NCI-H1436 treated with DMSO at 0.1 percent for 48 hours (cell line): ENCODE data around the gene NF1.
"Not testable (repeated sequence)": the region's sequence is repeated elsewhere in the genome, so short reads cannot be mapped to it uniquely, and the experiment has no call there.

Source experiments
- DNase-seq: peaks from one replicate; lab custom pipeline; 2025; lab: John Stamatoyannopoulos, UW

Gene NF1

DNA sequence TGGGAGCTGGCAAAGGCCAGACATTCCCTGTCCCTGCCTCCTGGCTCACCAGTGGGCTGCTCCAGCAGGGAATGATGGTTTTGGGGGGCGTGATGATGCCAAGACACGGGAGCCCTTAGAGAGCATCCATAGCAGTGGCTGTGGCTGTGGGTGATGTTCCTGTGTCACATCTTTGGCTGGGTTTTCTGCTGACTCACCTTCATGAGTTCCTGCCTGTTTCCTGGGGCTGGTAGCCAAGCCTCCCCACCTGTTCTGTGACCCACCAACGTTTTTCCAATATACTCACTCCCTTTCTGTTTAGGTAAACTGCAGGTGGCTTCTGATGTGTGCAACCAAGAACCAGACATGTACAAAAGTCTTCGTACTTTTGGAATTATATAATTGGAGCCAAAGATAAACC is 16.5 kb upstream of the NF1 start:
- DNase-seq: no peak

DNA sequence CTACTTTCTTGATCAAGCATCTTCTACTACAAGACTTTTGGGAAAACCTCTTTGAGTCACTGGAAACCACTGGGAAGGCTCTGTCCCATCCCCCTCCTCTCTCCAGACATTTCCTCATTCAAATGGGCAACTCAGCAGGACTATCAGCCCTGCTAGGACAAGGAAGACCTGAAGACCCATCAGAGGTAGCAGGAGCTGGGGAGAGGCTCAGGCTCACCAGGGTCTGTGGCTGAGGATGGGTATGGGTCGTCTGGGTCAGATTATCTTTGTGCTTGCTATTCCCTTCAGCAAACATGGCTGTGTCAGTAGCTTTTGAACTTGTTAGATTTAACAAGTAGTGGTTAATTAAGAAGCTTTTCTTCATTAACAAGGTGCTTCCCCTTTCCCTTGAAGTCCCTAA is 15.0 kb upstream of the NF1 start:
- no peak for DNase-seq

DNA sequence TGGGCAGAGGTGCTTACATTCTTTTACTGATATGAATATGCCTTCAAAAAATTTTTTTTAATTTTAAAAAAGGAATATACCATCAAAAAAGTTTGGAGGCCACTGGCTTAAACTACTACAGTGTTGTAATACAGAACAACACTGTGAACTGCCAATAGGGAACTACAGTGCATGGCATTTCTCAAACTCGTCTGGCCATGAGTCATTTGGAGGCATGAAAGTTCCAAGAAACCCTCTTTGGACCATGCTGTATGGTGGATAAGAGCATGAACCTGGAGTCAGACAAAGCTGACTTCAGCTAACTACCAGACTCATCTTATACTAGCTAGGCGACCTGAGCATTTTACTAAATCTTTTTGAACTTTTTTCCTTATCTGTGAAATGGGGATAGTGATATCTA is 9.2 kb upstream of the NF1 start:
- DNase-seq: no peak

DNA sequence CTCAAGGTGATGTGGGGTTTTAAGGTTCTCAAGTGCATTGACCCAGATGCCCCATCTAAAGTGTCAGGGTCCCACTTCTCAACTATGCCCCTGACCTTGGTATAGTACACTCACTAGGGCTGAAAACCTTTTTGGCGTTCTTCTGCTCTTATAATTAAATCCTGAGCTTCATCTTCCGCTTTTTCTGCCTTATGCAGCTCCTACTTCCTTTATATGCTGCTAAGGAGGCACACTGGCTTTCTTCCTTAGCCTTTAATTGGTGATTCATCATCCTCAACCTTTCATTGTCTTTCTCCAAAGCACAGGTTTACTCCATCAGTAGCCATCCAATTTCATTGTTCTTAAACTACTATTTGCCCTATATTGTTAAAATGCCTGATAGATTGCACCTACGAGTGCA is 5.3 kb upstream of the NF1 start:
- DNase-seq: no peak

DNA sequence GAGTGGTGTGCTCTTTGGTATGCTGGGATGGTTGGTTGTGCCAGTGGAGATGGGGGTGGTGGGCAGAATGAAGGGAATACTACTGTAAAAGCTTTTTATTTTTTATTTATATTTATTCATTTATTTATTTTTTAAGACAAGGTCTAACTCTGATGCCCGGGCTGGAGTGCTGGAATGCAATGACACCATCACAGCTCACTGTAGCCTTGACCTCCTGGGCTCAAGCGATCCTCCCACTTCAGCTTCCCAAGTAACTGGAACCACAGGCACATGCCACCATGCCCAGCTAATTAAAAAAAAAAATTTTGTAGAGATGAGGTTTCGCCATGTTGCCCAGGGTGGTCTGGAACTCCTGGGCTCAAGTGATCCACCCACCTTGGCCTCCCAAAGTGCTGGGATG is 4.1 kb upstream of the NF1 start:
- not testable (repeated sequence) for DNase-seq

DNA sequence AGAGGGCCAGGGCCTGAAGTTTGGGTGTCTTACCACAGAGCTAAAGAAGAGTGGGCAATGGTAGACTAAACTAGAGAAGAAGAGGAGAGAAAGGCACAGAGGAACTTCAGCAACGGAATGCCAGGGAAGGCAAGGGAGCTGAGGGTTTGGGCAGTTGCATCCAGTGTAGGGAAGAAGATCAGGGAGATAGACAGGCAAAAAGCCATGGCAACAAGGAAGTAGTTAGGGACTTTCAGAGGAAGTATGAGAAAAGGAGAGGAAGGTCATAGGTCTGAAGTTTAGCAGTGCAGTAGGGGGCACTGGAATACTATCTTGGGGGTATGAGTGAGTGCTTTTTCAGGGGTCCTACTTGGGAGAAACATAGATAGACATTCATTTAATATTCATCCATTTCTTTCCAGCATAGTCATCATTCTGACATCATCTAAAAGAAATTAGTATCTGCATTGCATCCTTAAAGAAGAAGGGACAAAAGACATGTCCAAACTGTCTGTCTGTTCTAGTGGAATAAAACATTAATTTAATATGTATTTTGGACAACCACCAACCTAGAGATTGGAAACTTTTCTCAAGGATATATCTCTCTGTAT is 2.2 kb upstream of the NF1 start:
- DNase-seq: no peak

DNA sequence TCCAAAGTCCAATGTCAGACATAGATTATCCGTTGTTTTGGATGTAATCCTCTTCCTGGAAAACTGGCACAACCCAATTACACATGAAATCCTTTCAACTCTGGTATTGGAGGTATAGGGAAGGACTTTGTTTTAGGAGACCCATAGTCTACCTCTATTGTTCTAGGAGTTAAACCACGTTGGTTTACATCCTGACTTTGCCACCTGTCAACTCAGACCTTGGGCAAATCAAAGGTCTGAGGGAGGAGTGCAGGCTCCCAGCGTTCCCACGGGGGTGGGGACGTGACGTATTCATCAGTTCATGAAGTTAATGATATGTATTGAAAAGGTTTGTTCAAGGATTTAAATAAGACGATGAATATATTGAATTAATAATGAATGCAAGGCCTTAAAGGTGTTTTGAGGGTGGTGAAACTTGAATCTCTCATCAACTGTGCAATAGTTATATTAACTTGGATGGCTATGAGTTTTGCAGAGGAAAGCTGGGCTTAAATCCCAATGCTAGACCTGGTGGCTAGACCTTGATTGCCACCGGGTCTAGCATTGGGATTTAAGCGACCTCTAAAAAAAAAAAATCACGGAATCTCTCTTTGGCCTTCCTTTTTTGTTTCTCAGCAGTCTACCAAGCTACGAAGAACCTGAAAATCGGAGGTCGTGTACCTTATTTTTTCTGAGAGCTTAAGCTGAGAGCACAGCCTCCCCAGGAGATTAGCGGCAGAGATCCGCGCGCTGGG is 744 bp upstream of the NF1 start:
- no peak for DNase-seq

DNA sequence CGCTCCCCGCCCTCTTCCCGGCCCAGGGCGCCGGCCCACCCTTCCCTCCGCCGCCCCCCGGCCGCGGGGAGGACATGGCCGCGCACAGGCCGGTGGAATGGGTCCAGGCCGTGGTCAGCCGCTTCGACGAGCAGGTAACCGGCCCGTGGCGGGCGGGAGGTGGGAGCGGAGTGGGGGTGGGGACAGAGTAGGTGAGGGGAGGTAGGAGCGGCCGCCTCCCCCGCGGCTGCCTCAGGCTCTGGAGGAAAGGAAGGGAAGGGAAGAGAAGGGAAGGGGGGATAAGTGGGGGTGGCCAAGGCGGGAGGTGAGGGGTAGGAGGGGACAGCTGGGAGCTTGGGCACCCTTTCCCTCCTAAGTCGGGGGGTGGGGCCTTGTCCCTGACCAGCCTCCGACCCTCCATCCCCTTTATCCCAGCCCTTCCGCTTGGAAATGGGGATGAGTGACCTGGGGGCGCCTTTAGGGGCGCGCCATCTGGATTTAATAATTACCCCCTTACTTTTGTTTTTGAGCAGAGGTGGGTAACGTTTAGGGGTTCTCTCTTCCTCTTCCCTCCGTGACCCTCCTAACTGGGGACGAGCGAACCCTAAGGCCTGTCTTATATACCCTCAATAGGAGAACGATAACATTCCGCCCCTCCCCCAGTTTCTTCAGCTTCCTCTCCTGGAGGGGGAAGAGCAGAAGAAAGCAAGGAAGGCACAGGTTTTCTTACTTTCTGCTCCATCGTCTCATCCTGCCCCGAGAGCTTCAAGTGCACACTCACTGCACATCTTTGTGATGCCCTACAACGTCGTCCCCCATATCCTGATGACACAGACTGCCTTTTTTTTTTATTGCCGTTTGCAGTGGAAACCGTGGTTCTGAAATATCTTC is 694 bp downstream of the NF1 start:
- DNase-seq: no peak

DNA sequence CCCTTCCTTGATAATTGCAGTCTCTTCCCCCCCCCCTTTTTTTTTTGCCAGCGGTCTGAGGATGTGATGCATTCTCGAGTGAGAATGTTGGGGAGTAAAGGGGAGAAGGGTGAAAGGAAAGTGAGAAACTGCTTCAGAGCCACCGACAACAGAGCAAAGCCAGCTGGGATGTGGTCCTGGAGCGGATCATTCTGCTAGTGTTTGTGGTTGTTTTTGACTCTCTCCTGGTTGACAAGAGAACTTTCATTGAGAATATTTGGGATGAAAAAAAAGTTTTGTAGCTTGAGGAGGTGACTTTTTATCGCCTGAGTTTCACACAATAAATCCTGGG is 1.3 kb downstream of the NF1 start:
- no peak for DNase-seq

DNA sequence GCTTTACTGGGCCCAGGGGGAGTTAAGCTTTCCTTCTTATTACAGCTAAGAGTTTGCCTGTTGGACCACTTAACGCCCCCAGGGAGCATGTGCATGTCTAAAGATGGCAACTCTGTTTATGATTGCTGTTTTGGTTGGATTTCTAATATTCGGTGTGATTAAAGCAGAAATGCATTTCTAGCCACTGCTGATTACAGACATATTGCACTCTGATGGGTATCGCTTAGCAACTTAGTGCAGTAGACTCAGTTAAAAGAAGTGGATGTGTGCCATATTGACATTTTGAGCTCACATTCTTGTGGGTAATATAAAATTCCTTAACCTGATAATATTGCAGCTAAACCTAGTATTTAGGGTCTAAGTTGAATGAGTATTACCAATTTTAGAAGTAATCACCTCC is 4.2 kb downstream of the NF1 start:
- DNase-seq: no peak

DNA sequence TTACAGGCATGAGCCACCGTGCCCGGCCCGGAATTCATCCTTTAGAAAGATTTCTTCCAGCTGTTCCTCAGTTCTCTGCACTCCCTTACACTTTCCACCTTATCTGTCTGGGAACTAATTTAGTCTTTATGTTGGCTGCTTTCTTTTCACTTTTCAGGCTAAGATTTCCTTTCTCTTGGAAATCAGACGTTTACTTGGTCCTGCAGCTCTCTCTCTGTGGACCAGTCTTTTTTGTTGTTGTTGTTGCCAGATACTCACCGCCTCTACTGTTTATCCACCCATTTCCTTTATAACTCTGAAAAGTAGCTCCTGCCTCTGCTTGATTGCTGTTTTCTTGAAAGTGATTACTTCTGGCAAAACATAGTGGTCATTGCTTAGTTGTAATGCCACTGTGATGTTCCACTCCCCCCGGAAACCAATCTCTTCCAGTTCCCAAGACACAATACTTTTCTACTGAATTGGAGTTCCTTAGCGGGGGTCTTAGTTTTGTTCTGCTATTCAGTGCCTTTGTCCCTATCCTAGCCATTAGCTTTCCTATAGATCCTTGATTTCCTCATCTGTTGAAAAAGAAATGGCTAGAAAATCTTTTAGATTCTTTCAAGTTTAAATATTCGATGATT is 6.2 kb downstream of the NF1 start:
- DNase-seq: no peak

DNA sequence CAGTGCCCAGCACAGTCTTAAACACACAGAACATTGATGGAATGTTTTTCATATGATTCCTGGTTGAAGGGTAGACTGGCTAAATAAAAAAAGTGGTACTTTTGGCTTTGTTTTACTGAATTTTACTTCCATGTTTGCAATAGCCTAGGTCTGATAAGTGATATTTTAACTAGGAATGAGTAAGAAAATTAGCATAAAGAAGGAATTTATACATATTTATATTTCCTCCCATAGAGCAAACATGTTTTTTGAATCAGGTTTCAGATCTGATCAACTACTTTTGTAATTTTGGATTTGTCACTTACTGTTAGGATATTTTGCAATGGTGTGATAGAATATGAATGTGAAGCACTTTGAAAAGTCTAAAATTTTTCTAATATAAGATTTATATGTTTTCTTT is 7.2 kb downstream of the NF1 start:
- no peak for DNase-seq

DNA sequence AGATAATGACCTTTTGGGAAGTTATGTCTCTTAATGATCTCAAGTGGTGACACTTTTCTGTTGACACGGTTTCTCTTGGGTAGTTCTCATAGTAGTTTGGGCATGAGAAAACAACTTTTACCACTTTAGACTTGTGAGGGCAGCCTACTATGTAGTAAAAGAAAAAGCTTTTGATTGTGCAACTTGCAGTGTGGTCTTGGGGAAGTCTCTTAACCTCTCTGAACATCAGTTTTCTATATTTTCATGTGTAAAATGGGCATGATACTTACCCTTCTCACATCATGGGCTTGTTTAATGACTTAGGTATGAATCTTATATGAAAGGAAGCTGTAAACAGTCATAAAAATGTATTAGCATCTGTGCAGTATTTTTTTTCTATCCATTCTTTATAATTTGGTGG is 11.2 kb downstream of the NF1 start:
- DNase-seq: no peak

DNA sequence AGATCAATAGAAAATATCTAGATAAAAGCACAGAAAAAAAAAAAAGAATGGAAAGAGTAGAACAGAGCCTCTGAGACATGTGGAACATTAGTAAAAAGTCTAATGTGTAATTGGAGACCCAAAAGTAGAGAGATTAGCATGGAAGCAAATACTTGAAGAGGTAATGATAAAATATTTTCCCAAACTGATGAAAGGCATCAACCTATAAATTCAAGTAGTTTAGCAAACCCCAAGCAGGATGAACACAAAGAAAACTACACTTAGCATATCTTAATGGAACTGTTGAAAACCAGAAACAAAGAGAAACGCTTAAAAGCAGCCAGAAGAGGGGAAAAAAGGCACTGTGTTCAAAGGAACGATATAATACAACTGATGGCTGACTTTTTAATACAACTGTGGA is 16.4 kb downstream of the NF1 start:
- DNase-seq: no peak

DNA sequence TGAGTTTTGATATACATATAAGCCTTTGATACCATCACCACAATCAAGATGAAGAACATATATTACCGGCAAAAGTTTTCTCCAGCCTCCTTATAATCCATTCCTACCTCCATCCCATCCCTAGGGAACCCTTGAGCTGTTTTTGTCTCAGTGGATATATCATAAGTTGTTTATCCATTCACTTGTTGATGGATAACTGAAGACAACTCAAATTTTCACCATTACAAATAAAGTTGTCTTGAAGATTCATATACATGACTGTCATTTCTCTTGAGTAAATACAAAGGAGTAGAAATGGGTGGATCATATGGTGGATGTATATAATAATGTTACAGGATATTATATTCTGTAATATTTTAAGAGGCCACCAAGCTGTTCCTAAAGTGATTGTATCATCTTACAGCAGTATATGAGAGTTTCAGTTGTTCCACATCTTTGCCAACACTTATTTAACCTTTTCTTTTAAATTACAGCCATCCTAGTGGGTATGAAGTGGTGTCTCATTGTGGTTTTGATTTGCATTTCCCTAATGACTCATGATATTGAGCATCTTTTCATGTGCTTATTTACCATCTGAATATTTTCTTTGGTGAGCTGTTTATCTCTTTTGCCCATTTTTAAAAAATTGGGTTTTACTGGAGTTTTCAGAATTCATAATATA is 17.4 kb downstream of the NF1 start:
- no peak for DNase-seq

DNA sequence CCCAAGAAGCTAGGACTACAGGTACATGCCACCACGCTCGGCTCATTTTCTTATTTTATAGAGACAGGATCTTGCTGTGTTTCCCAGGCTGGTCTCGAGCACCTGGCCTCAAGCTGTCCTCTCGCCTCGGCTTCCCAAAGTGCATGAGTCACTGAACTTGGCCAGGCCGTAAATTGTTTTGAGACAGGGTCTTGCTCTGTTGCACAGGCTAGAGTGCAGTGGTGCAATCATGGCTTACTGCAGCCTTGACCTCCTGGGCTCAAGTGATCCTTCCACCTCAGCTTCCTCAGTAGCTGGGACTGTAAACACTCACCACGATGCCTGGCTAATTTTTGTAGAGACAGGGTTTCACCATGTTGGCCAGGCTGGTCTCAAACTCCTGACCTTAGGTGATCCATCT is 18.6 kb downstream of the NF1 start:
- DNase-seq: not testable (repeated sequence)

DNA sequence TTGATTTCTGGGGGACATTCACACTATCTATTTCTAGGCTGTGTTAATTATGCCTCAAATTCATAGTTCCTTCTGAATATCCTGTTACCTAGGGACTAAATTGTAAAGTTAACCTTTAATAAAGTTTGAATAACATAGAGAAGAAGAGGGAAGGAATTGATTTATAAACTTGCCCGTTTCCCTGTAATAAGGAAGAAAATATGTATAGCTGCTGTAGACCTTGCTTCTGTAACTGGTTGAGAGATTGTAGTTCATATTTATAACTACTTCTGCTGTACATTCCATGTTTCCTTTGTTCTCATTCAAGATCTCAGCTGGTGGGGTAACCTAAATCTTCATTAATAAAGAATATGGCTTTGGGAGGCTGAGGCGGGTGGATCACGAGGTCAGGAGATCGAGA is 19.2 kb downstream of the NF1 start:
- no peak for DNase-seq

DNA sequence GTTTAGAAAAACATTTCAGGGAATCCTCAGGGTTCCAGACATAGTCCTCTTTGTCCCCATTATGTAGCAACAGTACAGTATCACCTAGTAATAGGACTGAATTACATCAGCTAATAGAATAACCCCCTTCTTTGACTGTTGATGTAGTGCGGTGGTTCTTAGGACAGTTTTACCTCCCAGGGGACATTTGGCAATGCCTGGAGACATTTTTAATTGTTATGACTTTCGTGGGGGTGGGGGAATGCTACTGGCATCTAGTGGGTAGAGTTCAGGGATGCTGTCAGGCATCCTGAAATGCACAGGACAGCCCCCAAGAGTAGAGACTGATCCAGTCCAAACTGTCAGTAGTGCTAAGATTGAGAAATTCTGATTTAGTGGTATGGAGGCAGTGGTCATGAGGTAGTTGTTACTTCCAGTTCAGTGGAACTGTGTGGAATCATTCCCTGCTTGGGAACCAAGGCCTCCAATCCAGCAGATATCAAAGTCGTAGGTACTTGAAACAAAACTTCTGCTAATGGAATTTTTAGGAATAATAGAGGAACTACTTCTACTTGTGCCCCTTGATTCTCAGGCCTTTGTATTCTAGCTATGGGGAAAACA is 20.3 kb downstream of the NF1 start:
- DNase-seq: no peak

DNA sequence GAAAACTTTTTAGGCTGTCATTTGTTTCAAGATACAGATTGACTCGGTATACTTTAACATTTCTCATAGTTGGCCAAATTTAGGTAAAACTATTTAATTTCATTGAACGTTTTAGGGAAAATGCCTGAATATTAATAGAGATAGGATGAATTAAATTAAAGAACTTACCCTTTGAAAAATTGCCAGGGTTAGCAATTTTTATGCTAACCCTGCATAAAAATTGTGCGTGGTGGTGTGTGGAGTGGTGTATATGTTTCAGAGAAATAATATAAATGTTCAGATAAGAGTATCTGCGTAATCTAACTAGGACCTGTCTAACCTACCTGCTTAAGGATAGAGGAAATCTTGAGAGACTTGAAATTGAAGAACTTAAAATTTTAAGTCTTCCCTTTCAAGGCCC is 21.4 kb downstream of the NF1 start:
- no peak for DNase-seq

DNA sequence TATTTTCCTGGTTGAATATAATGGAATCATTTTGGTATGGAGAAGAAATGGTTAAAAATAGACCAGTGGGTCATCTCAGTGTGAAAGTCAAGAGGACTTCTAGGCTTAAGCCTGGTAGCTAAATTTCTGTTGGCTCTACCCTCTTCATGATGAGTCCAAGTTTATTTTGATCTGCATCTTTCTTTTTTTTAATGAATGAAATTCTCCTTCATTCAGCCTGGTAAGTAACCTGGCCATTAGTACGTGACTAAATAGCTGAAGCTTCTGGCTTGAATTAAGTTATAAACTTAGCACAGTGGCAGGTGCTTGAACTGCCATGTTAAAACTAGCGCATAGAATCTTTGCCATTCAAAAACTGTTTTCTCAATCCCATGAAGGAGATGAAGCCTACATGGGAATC is 28.0 kb downstream of the NF1 start:
- DNase-seq: no peak

DNA sequence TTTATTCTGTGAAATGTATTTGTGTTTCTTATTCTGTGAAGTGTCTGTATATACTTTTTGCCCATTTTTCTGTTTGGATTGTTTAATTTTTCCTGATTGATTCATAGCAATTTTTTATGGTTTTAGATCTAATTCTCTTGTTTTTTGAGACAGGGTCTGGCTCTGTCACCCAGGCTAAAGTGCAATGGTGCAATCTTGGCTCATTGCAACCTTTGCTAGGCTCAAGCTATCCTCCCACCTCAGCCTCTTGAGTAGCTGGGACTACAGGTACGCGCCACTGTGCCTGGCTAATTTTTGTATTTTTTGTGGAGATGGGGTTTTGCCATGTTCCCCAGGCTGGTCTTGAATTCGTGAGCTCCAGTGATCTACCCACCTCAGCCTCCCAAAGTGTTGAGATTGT is 31.5 kb downstream of the NF1 start:
- no peak for DNase-seq

DNA sequence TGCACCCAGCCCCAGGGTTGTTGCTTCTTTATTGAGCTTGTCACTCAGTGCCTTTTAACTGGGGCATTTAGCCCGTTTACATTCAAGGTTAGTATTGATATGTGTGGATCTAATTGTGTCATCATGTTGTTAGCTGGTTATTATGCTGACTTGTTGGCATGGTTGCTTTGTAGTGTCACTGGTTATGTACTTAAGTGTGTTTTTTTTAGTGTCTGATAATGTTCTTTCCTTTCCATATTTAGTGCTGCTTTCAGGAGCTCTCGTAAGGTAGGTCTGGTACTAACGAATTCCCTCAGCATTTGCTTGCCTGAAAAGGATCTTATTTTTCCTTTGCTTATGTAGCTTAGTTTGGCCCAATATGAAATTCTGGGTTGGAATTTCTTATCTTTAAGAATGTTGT is 33.5 kb downstream of the NF1 start:
- DNase-seq: no peak
